Daoy (cell line): ENCODE results near the gene TMEM219. TPM values are rescaled to one million over a fixed set of nuclear protein-coding genes. Genes with fewer than 3 reads are reported as not detected.
A peak's percentile ranks its signal among the peaks of the same experiment; 100 is the strongest.
"Not testable (repeated sequence)": the region's sequence is repeated elsewhere in the genome, so short reads cannot be mapped to it uniquely, and the experiment has no call there.

ENCODE experiments used
- DNase-seq: peaks from one replicate; pipeline ENCODE4 v3.0.0-alpha.2; 2015; ENCODE audit warnings: low read depth
- total RNA-seq: library from RNA; depleted of rRNA; stranded (reverse); fragments of >200 nt; shearing (Covaris generic); gene quantifications from 2 replicates; pipeline ENCODE4 v1.2.3, GENCODE V29; 2014; rRNA removed

The TMEM219 gene
- total RNA-seq, 1 experiment from 2014 or later = 39.8 TPM

GRCh38 chr16:30010844-30011713, 49.2 kb downstream of the TMEM219 start, which contains the start of gene DOC2A:
DOC2A (minus strand) TSS chr16:30011027; CDS start chr16:30010222, 805 bp downstream.
- no peak for DNase-seq

GRCh38 chr16:30011714-30012504, 50.0 kb downstream of the TMEM219 start:
- DNase-seq = no peak

GRCh38 chr16:30012598-30012997, 50.7 kb downstream of the TMEM219 start:
- not testable (repeated sequence) for DNase-seq

- DNase-seq = not testable (repeated sequence)
Observed at GRCh38 chr16:30015450-30015849, 53.6 kb downstream of the TMEM219 start.

- no peak for DNase-seq
Observed at GRCh38 chr16:30016555-30017276, 54.8 kb downstream of the TMEM219 start.

- no peak for DNase-seq
Observed at GRCh38 chr16:30017277-30017656, 55.4 kb downstream of the TMEM219 start.

- DNase-seq = not testable (repeated sequence)
Observed at GRCh38 chr16:30017937-30018336, 56.1 kb downstream of the TMEM219 start.

GRCh38 chr16:30018731-30019158, 56.9 kb downstream of the TMEM219 start:
- peak; percentile 55 for DNase-seq

Other genes with a start within 250 kb of the TMEM219 start
- gene C16orf54, start 216.1 kb upstream of the TMEM219 start, total RNA-seq = 0.11 TPM in 1 of 2 replicates, not detected in the other
- not detected in 2 replicates for gene ZG16, start 183.8 kb upstream of the TMEM219 start, total RNA-seq
- 104 and 111 TPM in 2 replicates for gene KIF22, start 171.3 kb upstream of the TMEM219 start, total RNA-seq
- 120 and 132 TPM in 2 replicates for gene MAZ, start 155.6 kb upstream of the TMEM219 start, total RNA-seq
- gene PRRT2, start 149.9 kb upstream of the TMEM219 start, total RNA-seq = 0.29 TPM in 1 of 2 replicates, not detected in the other
- gene PAGR1, start 145.9 kb upstream of the TMEM219 start, total RNA-seq = 50.0 and 78.6 TPM in 2 replicates
- gene MVP, start 141.6 kb upstream of the TMEM219 start, total RNA-seq = 60.5 and 71.4 TPM in 2 replicates
- gene CDIPT, start 98.9 kb upstream of the TMEM219 start, total RNA-seq = 33.5 and 46.1 TPM in 2 replicates
- 2.6 and 27.0 TPM in 2 replicates for gene SEZ6L2, start 62.5 kb upstream of the TMEM219 start, total RNA-seq
- gene ASPHD1, start 61.6 kb upstream of the TMEM219 start, total RNA-seq = 0.89 and 2.2 TPM in 2 replicates
- gene KCTD13, start 35.9 kb upstream of the TMEM219 start, total RNA-seq = 9.0 and 24.2 TPM in 2 replicates
- gene TAOK2, start 11.8 kb downstream of the TMEM219 start, total RNA-seq = 25.2 and 26.5 TPM in 2 replicates
- gene HIRIP3, start 33.5 kb downstream of the TMEM219 start, total RNA-seq = 8.8 and 14.0 TPM in 2 replicates
- 70.8 and 136 TPM in 2 replicates for gene INO80E, start 34.2 kb downstream of the TMEM219 start, total RNA-seq
- gene DOC2A, start 48.9 kb downstream of the TMEM219 start, total RNA-seq = 0.18 TPM in 1 of 2 replicates, not detected in the other
- not detected in 2 replicates for gene C16orf92, start 61.1 kb downstream of the TMEM219 start, total RNA-seq
- not detected in 2 replicates for gene TLCD3B, start 69.2 kb downstream of the TMEM219 start, total RNA-seq
- gene ALDOA, start 103.7 kb downstream of the TMEM219 start, total RNA-seq = 781 and 887 TPM in 2 replicates
- gene PPP4C, start 113.9 kb downstream of the TMEM219 start, total RNA-seq = 81.4 and 113 TPM in 2 replicates
- not detected in 2 replicates for gene TBX6, start 129.8 kb downstream of the TMEM219 start, total RNA-seq
- gene YPEL3, start 134.1 kb downstream of the TMEM219 start, total RNA-seq = 0.21 and 1.0 TPM in 2 replicates
- 0.57 and 0.77 TPM in 2 replicates for gene GDPD3, start 151.5 kb downstream of the TMEM219 start, total RNA-seq
- gene MAPK3, start 161.1 kb downstream of the TMEM219 start, total RNA-seq = 7.6 and 11.3 TPM in 2 replicates
- gene CORO1A, start 221.5 kb downstream of the TMEM219 start, total RNA-seq = 4.3 and 25.4 TPM in 2 replicates
- gene BOLA2B, start 231.6 kb downstream of the TMEM219 start, total RNA-seq = 1,051 and 1,320 TPM in 2 replicates
- gene SLX1A, start 231.8 kb downstream of the TMEM219 start, total RNA-seq = 48.1 and 67.8 TPM in 2 replicates
- 4.9 and 12.8 TPM in 2 replicates for gene SULT1A3, start 237.2 kb downstream of the TMEM219 start, total RNA-seq